Measurements from ENCODE around the gene MARCO. TPM values are rescaled to one million over a fixed set of nuclear protein-coding genes. Genes with fewer than 3 reads are reported as not detected.

The MARCO gene
- polyA plus RNA-seq, 1 donor from 2014 or later: not detected

DNA sequence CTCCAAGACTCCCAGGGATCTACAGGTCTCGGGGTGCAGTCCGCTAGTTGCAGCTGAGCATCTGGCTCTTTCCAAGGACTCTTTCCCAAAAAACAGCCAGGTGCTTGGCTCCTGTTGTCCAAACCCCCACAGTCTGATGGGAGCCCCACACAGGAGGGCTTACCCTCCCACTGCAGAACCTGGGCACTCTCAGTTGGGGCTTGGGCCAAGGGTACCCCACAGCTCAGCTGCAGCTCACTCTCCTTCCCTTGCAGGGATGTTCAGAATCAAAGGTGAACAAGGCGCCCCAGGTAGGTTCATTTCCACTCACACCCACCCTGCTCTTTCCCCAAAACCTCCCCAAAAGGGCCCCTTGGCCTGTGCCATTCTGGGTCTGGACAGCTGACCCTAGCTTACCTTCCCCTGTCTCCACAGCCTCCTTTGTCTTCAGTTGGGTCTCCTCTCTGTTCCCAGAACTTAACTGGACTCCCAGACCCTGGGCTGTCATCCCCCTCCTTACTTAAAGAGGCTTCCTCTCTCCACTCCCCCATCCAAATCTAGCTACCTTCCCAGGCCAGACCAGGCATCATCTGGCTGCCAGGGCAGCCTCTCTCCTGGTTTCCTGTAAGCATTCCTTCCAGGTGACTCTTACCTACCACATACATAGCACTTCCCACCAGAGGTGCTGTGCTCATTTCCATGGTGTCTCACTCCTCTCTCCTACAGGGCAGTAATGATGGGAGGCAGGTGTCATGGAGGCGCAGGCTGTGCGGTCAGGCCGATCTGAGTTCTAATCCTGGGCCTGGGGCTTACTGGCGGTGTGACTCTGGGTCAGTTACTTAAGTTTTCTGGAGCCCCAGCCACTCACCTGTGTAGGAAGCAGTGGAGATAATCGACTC lies 29.5 kb downstream of the MARCO start:
- Histone ChIP-seq H4K20me1 (ENCODE audit: insufficient read depth) (no peaks in the 10 kb centered on the region), H3K27me3 (ENCODE audit: insufficient read depth, low read depth, low read length) (no peaks in the 10 kb centered on the region), H3K36me3 (ENCODE audit: insufficient read depth, low read length) (no peaks in the 10 kb centered on the region), H3K9me2 (ENCODE audit: insufficient read depth, low read length) (no peaks in the 10 kb centered on the region), H3F3A (ENCODE audit: insufficient read depth, low read length, poor library complexity, severe bottlenecking) (no peaks in the 10 kb centered on the region), H3K4me3 (ENCODE audit: low read length) (no peak overlapping the region), H3K79me2 (replicated peaks; ENCODE audit: insufficient read depth, low read length) (no peaks in the 10 kb centered on the region), H3K9ac (ENCODE audit: low read length) (no peak overlapping the region), H3K4me2 (ENCODE audit: low read length) (no peak overlapping the region), H3K9me3 (ENCODE audit: low read length) (no peaks in the 10 kb centered on the region), H3K27ac (ENCODE audit: low read length) (no peak overlapping the region), H2AFZ (ENCODE audit: low read depth, low read length) (no peak overlapping the region)
- TF ChIP-seq CTCF (IDR thresholded peaks at IDR 0.05; ENCODE audit: poor library complexity, severe bottlenecking) (no peak), EP300 (conservative IDR thresholded peaks at IDR 0.05; ENCODE audit: poor library complexity, severe bottlenecking) (no peak), EZH2 (IDR thresholded peaks at IDR 0.05; ENCODE audit: borderline replicate concordance, insufficient read depth, low read length, poor library complexity, severe bottlenecking) (no peak), SMC3 (conservative IDR thresholded peaks at IDR 0.05; ENCODE audit: poor library complexity) (no peak), TAF1 (IDR thresholded peaks at IDR 0.05; ENCODE audit: low read depth) (no peak), MXI1 (conservative IDR thresholded peaks at IDR 0.05; ENCODE audit: poor library complexity, severe bottlenecking) (no peak), POLR2AphosphoS5 (IDR thresholded peaks at IDR 0.05) (no peak), RAD21 (conservative IDR thresholded peaks at IDR 0.05) (no peak)
- TF ChIP-seq, protein P1, sequence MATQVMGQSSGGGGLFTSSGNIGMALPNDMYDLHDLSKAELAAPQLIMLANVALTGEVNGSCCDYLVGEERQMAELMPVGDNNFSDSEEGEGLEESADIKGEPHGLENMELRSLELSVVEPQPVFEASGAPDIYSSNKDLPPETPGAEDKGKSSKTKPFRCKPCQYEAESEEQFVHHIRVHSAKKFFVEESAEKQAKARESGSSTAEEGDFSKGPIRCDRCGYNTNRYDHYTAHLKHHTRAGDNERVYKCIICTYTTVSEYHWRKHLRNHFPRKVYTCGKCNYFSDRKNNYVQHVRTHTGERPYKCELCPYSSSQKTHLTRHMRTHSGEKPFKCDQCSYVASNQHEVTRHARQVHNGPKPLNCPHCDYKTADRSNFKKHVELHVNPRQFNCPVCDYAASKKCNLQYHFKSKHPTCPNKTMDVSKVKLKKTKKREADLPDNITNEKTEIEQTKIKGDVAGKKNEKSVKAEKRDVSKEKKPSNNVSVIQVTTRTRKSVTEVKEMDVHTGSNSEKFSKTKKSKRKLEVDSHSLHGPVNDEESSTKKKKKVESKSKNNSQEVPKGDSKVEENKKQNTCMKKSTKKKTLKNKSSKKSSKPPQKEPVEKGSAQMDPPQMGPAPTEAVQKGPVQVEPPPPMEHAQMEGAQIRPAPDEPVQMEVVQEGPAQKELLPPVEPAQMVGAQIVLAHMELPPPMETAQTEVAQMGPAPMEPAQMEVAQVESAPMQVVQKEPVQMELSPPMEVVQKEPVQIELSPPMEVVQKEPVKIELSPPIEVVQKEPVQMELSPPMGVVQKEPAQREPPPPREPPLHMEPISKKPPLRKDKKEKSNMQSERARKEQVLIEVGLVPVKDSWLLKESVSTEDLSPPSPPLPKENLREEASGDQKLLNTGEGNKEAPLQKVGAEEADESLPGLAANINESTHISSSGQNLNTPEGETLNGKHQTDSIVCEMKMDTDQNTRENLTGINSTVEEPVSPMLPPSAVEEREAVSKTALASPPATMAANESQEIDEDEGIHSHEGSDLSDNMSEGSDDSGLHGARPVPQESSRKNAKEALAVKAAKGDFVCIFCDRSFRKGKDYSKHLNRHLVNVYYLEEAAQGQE (IDR thresholded peaks at IDR 0.05; ENCODE audit: borderline replicate concordance): no peak

GRCh38 chr2:118973542-118973951 lies 31.6 kb downstream of the MARCO start:
- Histone ChIP-seq H3F3A (ENCODE audit: insufficient read depth, low read length, poor library complexity, severe bottlenecking) (no peaks in the 10 kb centered on the region), H3K4me3 (ENCODE audit: low read length) (no peak overlapping the region), H3K9me3 (ENCODE audit: low read length) (no peaks in the 10 kb centered on the region), H3K4me2 (ENCODE audit: low read length) (no peak overlapping the region), H3K9ac (ENCODE audit: low read length) (no peak overlapping the region), H2AFZ (ENCODE audit: low read depth, low read length) (no peak overlapping the region), H3K9me2 (ENCODE audit: insufficient read depth, low read length) (no peaks in the 10 kb centered on the region), H3K27me3 (ENCODE audit: insufficient read depth, low read depth, low read length) (no peaks in the 10 kb centered on the region), H3K36me3 (ENCODE audit: insufficient read depth, low read length) (no peaks in the 10 kb centered on the region), H4K20me1 (ENCODE audit: insufficient read depth) (no peaks in the 10 kb centered on the region), H3K79me2 (replicated peaks; ENCODE audit: insufficient read depth, low read length) (no peaks in the 10 kb centered on the region), H3K27ac (ENCODE audit: low read length) (no peak overlapping the region)
- TF ChIP-seq MXI1 (conservative IDR thresholded peaks at IDR 0.05; ENCODE audit: poor library complexity, severe bottlenecking) (no peak), RAD21 (conservative IDR thresholded peaks at IDR 0.05) (no peak), EP300 (conservative IDR thresholded peaks at IDR 0.05; ENCODE audit: poor library complexity, severe bottlenecking) (no peak), POLR2AphosphoS5 (IDR thresholded peaks at IDR 0.05) (no peak), TAF1 (IDR thresholded peaks at IDR 0.05; ENCODE audit: low read depth) (no peak), SMC3 (conservative IDR thresholded peaks at IDR 0.05; ENCODE audit: poor library complexity) (no peak), EZH2 (IDR thresholded peaks at IDR 0.05; ENCODE audit: borderline replicate concordance, insufficient read depth, low read length, poor library complexity, severe bottlenecking) (no peak)

Data from neural cell (in vitro differentiated cells).